GM23338 (cell line): ENCODE results near the gene LPP. TPM values are rescaled to one million over a fixed set of nuclear protein-coding genes. Genes with fewer than 3 reads are reported as not detected.

Experiments
- ATAC-seq: fragments of 200-7000 bp; cut with Tn5 transposase; 3 replicates; pipeline ENCODE4 v1.9.1; 2020
- DNase-seq: peaks from one replicate; pipeline ENCODE4 v3.0.0-alpha.2; 2015; ENCODE audit warnings: low spot score
- H2AFZ ChIP-seq: fragments of 200-600 bp; sonication (generic); 2 replicates; pipeline ENCODE4 v1.8.0; 2016; ENCODE audit warnings: antibody characterized with exemption, mild to moderate bottlenecking, moderate library complexity
- H3F3A ChIP-seq: fragments of 200-600 bp; sonication (generic); replicated peaks from 2 replicates; pipeline ENCODE4 v1.8.0; 2017; ENCODE audit warnings: antibody characterized with exemption, mixed run types, low read depth
- H3K27ac ChIP-seq: fragments of 200-600 bp; sonication (generic); 2 replicates; pipeline ENCODE4 v1.6.1; 2016; ENCODE audit warnings: low read depth
- H3K27me3 ChIP-seq: fragments of 200-600 bp; sonication (generic); 2 replicates; pipeline ENCODE4 v1.8.0; 2016; ENCODE audit warnings: mild to moderate bottlenecking, mixed run types, moderate library complexity; ENCODE audit not compliant: insufficient read depth
- H3K36me3 ChIP-seq: fragments of 200-600 bp; sonication (generic); 2 replicates; pipeline ENCODE4 v1.8.0; 2016; ENCODE audit warnings: mild to moderate bottlenecking; ENCODE audit not compliant: insufficient read depth
- H3K4me1 ChIP-seq: fragments of 200-600 bp; sonication (generic); 2 replicates; pipeline ENCODE4 v1.8.0; 2016; ENCODE audit warnings: mild to moderate bottlenecking, moderate library complexity; ENCODE audit not compliant: insufficient read depth
- H3K4me2 ChIP-seq: fragments of 200-600 bp; sonication (generic); 2 replicates; pipeline ENCODE4 v1.7.1; 2017; ENCODE audit warnings: mixed run types
- H3K4me3 ChIP-seq: fragments of 200-600 bp; sonication (generic); 2 replicates; pipeline ENCODE4 v1.6.1; 2016; ENCODE audit warnings: mixed run types
- H3K79me2 ChIP-seq: fragments of 200-600 bp; sonication (generic); replicated peaks from 2 replicates; pipeline ENCODE4 v1.8.0; 2017; ENCODE audit warnings: mild to moderate bottlenecking; ENCODE audit not compliant: insufficient read depth
- H3K9me2 ChIP-seq: fragments of 200-600 bp; sonication (generic); 2 replicates; pipeline ENCODE4 v1.8.0; 2017; ENCODE audit not compliant: insufficient read depth
- H4K20me1 ChIP-seq: fragments of 200-600 bp; sonication (generic); replicated peaks from 2 replicates; pipeline ENCODE4 v1.8.0; 2017; ENCODE audit warnings: mild to moderate bottlenecking; ENCODE audit not compliant: insufficient read depth
- H3K27ac Mint-ChIP-seq: 2 replicates; pipeline ENCODE4 v1.8.0; 2020; ENCODE audit warnings: inconsistent platforms, mild to moderate bottlenecking, moderate library complexity, mixed read lengths
- H3K27me3 Mint-ChIP-seq: 3 replicates; pipeline ENCODE4 v1.8.0; 2022; ENCODE audit warnings: low read depth, mild to moderate bottlenecking, moderate library complexity, mixed read lengths, inconsistent platforms; ENCODE audit not compliant: insufficient read depth, poor library complexity
- H3K36me3 Mint-ChIP-seq: 3 replicates; pipeline ENCODE4 v1.8.0; 2021; ENCODE audit warnings: low read depth, mild to moderate bottlenecking, inconsistent platforms, moderate library complexity, mixed read lengths
- H3K4me1 Mint-ChIP-seq: 3 replicates; pipeline ENCODE4 v1.8.0; 2020; ENCODE audit warnings: mild to moderate bottlenecking, inconsistent platforms, mixed read lengths
- H3K4me3 Mint-ChIP-seq: 3 replicates; pipeline ENCODE4 v1.8.0; 2021; ENCODE audit warnings: moderate library complexity, mild to moderate bottlenecking, inconsistent platforms, mixed read lengths
- H3K9me3 Mint-ChIP-seq: 3 replicates; pipeline ENCODE4 v1.8.0; 2020; ENCODE audit warnings: moderate library complexity, mild to moderate bottlenecking, inconsistent platforms, mixed read lengths
- CREB1 ChIP-seq: fragments of 250-450 bp; sonication (Bioruptor Pico); IDR thresholded peaks from 2 replicates; pipeline ENCODE4 v1.5.0; 2020; ENCODE audit warnings: low read depth, mild to moderate bottlenecking, moderate library complexity
- CTCF ChIP-seq, 2 experiments: fragments of 200-600 bp in 1 of 2; sonication (generic) in 1 of 2; conservative IDR thresholded peaks; 2 replicates each; pipeline versions ENCODE4 v1.5.1 to v1.6.1; 2016 to 2017; ENCODE audit warnings: antibody characterized with exemption in 2 of 2, low read depth in 2 of 2, mild to moderate bottlenecking in 2 of 2, moderate library complexity in 1 of 2
- ETS1 ChIP-seq: IDR thresholded peaks from 2 replicates; pipeline ENCODE4 v1.6.1; 2016; ENCODE audit warnings: antibody characterized with exemption
- EZH2 ChIP-seq: fragments of 200-600 bp; sonication (generic); IDR thresholded peaks from one replicate; pipeline ENCODE4 v1.8.0; 2017; ENCODE audit warnings: antibody characterized with exemption, mild to moderate bottlenecking, low read depth; ENCODE audit not compliant: unreplicated experiment
- EZH2phosphoT487 ChIP-seq: fragments of 200-600 bp; sonication (generic); IDR thresholded peaks from one replicate; pipeline ENCODE4 v1.8.1; 2018; ENCODE audit warnings: antibody characterized with exemption; ENCODE audit not compliant: unreplicated experiment
- JUNB ChIP-seq: IDR thresholded peaks from one replicate; pipeline ENCODE4 v1.6.1; 2016; ENCODE audit warnings: antibody characterized with exemption; ENCODE audit not compliant: unreplicated experiment
- NANOG ChIP-seq: IDR thresholded peaks from 2 replicates; pipeline ENCODE4 v1.6.1; 2016; ENCODE audit warnings: antibody characterized with exemption, borderline replicate concordance
- POLR2AphosphoS5 ChIP-seq: IDR thresholded peaks from 2 replicates; pipeline ENCODE4 v1.6.1; 2016; ENCODE audit warnings: antibody characterized with exemption, low read depth
- REST ChIP-seq: IDR thresholded peaks from one replicate; pipeline ENCODE4 v1.6.1; 2018; ENCODE audit warnings: antibody characterized with exemption; ENCODE audit not compliant: unreplicated experiment
- STAT1 ChIP-seq: IDR thresholded peaks from one replicate; pipeline ENCODE4 v1.6.1; 2016; ENCODE audit warnings: antibody characterized with exemption; ENCODE audit not compliant: unreplicated experiment
- ZNF331 ChIP-seq: fragments of 250-450 bp; sonication (Bioruptor Pico); IDR thresholded peaks from 2 replicates; pipeline ENCODE4 v1.5.0; 2020; ENCODE audit warnings: low read depth, mild to moderate bottlenecking, moderate library complexity
- ZNF462 ChIP-seq: fragments of 250-450 bp; sonication (Bioruptor Pico); IDR thresholded peaks from 2 replicates; pipeline ENCODE4 v1.5.0; 2020; ENCODE audit warnings: mild to moderate bottlenecking, moderate library complexity
- polyA plus RNA-seq: library from polyadenylated mRNA; unstranded; fragments of >200 nt; fragmentation: Nextera tagmentation; extraction: Ambion mirVana; gene quantifications from 2 replicates; pipeline ENCODE4 v1.2.1, GENCODE V29; 2016
- total RNA-seq: library from RNA; depleted of rRNA; stranded (reverse); fragments of >200 nt; shearing (Covaris generic); gene quantifications from 2 replicates; pipeline ENCODE4 v1.2.3, GENCODE V29; 2014

Gene LPP
- total and polyA plus RNA-seq, 2 experiments from 2014 or later: 23.0 to 35.2 TPM

GRCh38 chr3:188217726-188218125, 63.8 kb downstream of the LPP start:
- Histone ChIP-seq H3K4me1 (peaks cover 3% of the 10 kb centered on the region; the same call in 1 of the 2 replicates), H3K27me3 (no peaks in the 10 kb centered on the region), H3K4me3 (no peak overlapping the region), H3F3A (no peaks in the 10 kb centered on the region), H3K79me2 (peaks cover 24% of the 10 kb centered on the region), H3K36me3 (no peaks in the 10 kb centered on the region), H3K4me2 (no peak overlapping the region), H4K20me1 (no peaks in the 10 kb centered on the region), H2AFZ (no peak overlapping the region), H3K27ac (no peak overlapping the region), H3K9me2 (peaks cover 9% of the 10 kb centered on the region)
- peaks cover 4% of the 10 kb centered on the region; the same call in 2 of the 3 replicates for H3K36me3 Mint-ChIP-seq
- peaks cover 33% of the 10 kb centered on the region for H3K4me1 Mint-ChIP-seq
- no peak for ATAC-seq
- H3K27me3 Mint-ChIP-seq: no peaks in the 10 kb centered on the region
- no peaks in the 10 kb centered on the region for H3K9me3 Mint-ChIP-seq
- no peak for DNase-seq
- H3K4me3 Mint-ChIP-seq: no peak overlapping the region
- TF ChIP-seq EZH2phosphoT487 (no peak), ZNF331 (CRISPR knock-in tag) (no peak), REST (no peak), ETS1 (no peak), POLR2AphosphoS5 (no peak), JUNB (no peak), ZNF462 (CRISPR knock-in tag) (no peak), CREB1 (CRISPR knock-in tag) (no peak), NANOG (no peak), CTCF (conservative IDR thresholded peaks at IDR 0.05; ENCODE audit: low read depth in 2 of 2) (no peak), STAT1 (no peak), EZH2 (no peak)
- no peak overlapping the region for H3K27ac Mint-ChIP-seq
